ENCODE results near the gene EFCAB6. TPM values are rescaled to one million over a fixed set of nuclear protein-coding genes. Genes with fewer than 3 reads are reported as not detected.

The EFCAB6 gene, protein sequence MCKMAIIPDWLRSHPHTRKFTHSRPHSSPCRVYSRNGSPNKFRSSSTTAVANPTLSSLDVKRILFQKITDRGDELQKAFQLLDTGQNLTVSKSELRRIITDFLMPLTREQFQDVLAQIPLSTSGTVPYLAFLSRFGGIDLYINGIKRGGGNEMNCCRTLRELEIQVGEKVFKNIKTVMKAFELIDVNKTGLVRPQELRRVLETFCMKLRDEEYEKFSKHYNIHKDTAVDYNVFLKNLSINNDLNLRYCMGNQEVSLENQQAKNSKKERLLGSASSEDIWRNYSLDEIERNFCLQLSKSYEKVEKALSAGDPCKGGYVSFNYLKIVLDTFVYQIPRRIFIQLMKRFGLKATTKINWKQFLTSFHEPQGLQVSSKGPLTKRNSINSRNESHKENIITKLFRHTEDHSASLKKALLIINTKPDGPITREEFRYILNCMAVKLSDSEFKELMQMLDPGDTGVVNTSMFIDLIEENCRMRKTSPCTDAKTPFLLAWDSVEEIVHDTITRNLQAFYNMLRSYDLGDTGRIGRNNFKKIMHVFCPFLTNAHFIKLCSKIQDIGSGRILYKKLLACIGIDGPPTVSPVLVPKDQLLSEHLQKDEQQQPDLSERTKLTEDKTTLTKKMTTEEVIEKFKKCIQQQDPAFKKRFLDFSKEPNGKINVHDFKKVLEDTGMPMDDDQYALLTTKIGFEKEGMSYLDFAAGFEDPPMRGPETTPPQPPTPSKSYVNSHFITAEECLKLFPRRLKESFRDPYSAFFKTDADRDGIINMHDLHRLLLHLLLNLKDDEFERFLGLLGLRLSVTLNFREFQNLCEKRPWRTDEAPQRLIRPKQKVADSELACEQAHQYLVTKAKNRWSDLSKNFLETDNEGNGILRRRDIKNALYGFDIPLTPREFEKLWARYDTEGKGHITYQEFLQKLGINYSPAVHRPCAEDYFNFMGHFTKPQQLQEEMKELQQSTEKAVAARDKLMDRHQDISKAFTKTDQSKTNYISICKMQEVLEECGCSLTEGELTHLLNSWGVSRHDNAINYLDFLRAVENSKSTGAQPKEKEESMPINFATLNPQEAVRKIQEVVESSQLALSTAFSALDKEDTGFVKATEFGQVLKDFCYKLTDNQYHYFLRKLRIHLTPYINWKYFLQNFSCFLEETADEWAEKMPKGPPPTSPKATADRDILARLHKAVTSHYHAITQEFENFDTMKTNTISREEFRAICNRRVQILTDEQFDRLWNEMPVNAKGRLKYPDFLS (N-terminal part only)
- under 0.01 and 1.1 TPM in 2 replicates for total RNA-seq

GRCh38 chr22:43812149-43812842, at the start of gene EFCAB6:
Gene EFCAB6 (minus strand): TSS chr22:43812305. CDS start chr22:43782318, 29,987 bp downstream.

Other genes with a start within 250 kb of the EFCAB6 start
- 0.24 TPM in 1 of 2 replicates, not detected in the other for gene SULT4A1, start 50.2 kb upstream of the EFCAB6 start, total RNA-seq
- not detected in 2 replicates for gene PNPLA5, start 79.7 kb upstream of the EFCAB6 start, total RNA-seq
- 3.0 and 3.1 TPM in 2 replicates for gene PNPLA3, start 111.5 kb upstream of the EFCAB6 start, total RNA-seq
- gene SAMM50, start 143.1 kb upstream of the EFCAB6 start, total RNA-seq, result 28.8 and 34.5 TPM in 2 replicates
- gene PARVB, start 212.0 kb upstream of the EFCAB6 start, total RNA-seq, result 11.1 and 23.9 TPM in 2 replicates